Fibroblast of skin of right biceps (primary cell): ENCODE measurements around the gene CERS3.
"Not testable (repeated sequence)": the region's sequence is repeated elsewhere in the genome, so short reads cannot be mapped to it uniquely, and the experiment has no call there.

Experiments used
- DNase-seq: peaks from one replicate; pipeline ENCODE4 v3.0.0-alpha.2; 2013

Gene CERS3

DNA sequence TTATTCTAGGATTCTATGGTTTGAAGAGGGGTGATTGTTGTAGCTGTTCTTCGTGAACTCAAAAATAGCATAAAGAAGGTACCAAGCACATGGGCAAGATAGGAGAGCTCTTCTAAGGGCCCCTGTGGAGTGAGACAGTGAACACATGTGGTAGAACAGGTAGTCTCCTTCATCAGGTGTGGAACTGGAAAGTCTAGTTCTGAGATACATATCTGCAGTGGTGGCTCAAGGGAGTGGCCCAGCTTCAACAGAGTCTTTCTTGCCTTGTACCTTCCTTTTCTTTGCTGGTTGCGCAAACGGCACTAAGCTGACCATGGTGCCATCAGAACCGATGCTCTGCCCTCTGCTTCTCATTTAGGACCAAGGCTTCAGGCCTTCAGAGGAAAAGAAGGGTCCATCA, 65.2 kb downstream of the CERS3 start:
- no peak for DNase-seq

DNA sequence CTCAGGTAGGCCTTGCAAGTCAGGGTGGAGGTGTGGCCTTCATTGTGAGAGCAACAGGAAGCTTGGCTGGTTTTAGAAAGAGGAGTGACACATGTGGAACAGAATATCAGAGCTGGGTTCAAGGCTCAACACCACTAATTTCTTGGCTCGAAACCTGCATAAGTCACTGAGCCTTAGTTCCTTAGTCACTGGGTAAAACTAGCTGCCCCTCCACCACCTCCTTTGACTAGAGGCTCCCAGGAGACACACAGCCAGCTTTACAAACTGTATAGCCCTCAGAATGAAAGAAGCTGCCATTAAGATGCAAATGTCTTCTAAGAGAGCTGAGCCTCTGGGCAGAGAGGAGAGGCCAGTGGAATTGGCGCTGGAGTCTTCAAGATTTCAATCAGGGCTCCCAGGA, 67.7 kb downstream of the CERS3 start:
- DNase-seq, result no peak

DNA sequence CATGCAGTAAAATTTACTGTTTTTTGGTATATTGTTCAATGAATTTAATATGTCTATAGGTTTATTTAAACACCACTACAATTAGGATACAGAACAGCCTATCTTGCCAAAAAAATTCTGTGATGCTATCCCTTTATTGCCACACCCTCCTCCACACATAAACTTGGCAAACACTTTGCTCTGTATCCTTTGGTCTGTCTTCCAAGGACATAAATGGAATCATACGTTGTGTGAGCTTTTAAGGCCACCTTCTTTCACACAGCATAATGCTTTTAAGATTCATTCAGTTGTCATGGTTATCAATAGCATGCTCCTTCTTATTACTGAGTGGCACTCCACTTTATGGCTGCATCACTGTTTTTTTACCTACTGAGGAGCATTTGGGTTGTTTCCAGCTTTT, 71.5 kb downstream of the CERS3 start:
- peak; percentile 2 for DNase-seq

DNA sequence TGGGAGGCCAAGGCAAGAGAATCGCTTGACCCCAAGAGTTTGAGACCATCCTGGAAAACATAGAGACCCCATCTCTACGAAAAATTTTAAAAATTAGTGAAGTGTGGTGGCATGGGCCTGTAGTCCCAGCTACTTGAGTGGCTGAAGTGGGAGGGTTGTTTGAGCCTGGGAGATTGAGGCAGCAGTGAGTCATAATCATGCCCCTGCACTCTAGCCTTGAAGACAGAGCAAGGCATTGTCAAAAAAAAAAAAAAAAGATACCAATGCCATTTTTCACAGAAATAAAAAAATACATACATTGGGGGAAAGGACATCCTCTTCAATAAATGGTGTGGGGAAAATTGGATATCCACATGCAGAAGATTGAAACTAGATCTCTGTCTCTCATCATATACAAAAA, 74.6 kb downstream of the CERS3 start:
- DNase-seq, result no peak

DNA sequence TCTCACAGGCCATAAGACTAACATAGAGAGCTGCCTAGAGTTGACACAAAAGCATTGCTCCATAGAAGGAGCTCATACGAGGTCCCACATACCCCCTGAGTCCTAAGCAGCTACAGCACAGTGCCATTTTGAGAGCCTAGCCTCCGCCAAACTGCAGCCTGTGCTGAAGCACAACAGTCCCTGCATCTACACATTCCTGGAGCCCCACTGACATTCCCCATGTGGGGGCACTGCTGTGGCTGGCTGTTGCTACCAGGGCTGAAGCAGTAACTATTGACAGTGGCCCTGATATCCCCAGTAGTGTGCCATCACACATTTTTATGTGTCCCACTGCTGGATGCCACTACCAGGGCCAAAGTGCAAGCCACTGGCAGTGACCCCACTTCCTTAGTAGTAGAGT, 80.3 kb downstream of the CERS3 start:
- no peak for DNase-seq

DNA sequence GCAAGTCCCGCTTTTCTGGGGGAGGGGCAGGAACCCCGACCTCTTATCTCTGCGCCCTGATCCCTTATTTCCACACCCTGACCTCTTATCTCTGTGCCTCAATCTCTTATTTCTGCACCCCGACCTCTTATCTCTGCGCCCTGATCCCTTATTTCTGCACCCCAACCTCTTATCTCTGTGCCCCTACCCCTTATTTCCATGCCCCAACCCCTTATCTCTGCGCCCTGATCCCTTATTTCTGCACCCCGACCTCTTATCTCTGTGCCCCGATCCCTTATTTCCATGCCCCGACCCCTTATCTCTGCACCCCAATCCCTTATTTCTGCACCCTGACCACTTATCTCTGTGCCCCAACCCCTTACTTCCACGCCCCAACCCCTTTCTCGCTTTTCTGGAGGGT, 87.7 kb downstream of the CERS3 start:
- not testable (repeated sequence) for DNase-seq

DNA sequence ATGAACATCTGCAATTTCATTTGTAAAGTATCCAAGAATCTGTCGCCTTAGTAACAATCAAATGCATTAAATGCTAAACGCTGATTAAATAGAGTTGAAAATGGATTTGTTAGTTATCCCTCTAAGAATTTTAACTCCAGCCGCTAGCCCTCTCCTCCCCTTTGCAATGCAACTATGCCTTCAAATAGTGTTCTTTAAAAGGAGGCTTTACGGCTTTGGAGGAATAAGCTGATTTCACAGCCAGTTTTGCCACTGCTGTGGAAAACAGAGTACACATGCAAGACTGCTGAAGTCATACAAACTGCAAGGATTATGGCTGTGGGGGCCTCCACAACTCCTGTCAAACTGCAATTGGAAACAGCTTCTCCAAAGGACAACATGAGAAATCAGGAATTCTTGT, 89.2 kb downstream of the CERS3 start:
- no peak for DNase-seq

DNA sequence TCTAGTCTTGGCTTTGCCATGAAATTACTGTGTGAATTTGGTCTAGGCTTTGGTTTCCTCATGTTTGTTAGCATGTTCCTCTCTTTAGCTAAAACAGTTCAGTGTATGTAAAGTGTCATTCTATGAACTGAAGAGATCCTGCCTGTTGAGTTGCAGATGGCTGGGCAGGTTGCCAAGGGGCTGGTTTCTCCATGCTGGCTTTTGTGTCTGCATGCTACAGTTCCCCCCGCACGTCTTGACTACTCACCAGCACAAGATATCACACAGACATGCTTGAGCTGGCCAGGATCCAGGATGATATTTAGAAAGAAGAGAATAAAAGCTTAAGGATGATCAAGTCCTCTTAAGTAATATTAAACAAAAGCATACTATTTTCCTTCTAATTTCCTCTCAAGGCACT, 90.2 kb downstream of the CERS3 start:
- DNase-seq, result peak; percentile 62

DNA sequence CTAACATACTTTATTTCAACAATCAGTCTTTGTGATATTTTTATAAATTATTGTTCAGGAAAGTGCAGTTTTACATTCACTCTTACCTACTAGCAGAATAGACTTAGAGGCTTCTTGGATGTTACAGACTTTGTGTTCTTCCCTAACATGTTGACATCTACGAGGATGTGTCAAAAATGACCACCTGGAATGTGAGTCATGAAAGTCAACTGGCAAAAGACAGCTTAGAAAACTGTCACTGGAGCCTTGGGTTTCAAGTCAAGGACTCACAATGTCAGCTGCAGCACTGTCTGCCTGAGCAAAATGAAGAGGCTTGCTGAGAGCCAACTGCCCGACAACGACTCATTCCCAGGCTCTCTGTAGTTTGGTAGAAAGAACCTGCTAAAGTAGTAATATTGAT, 91.5 kb downstream of the CERS3 start:
- DNase-seq, result no peak

DNA sequence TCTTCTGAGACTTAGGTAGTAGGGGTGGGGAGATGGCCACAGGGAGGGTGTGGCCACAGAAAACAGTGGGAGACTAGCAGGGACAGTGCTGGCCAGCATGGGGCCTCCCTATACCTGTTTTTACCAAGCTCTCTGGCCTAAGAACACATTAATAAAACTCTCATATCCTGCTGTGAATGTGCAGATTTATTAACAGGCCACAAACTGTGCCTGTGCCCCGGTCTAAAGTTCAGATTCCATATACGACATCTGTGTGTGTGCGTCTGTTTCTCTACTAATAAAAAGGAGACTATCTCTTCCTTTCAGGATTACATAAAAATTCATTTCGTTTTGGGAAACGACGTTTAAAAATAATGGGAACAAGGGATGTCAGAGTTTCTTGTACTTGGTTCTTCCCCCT, 94.2 kb downstream of the CERS3 start:
- no peak for DNase-seq

DNA sequence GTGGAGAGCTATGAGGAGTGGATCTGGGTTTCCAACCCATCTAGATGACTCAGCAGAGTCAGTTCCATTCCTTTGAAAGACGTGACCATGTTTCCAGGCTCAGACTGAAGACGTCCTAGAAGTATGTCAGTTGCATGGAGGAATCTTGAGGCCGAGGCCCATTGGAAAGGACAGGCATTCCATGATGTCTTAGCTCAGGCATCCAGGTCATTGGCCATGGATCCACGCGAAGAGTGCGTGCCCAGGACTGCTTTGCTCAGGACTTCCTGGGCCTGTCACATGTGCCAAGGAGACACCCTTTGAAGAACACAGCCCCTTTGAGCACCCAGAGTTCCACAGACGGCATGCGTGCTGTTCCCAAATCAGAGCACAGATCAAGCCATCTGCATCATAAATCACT, 94.7 kb downstream of the CERS3 start:
- DNase-seq, result no peak

DNA sequence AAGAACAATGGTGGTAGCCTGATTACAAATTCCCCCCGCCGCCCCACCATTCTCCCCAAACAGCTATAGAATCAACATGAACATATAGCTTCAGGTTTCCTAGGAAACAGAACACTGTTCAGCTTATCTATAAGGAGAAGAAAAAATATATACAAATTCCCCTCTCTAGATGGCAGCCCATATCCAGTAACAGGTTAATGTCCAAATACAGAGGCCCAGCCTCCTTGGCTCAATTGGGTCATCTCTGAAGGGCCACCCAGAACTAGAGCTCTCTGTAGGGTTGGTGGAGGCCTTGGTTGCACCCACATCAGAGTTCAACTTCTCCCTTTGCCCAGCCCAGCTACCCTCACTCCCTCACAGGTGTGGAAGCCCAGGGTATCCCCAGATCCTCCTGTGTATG, 95.4 kb downstream of the CERS3 start:
- DNase-seq, result no peak

DNA sequence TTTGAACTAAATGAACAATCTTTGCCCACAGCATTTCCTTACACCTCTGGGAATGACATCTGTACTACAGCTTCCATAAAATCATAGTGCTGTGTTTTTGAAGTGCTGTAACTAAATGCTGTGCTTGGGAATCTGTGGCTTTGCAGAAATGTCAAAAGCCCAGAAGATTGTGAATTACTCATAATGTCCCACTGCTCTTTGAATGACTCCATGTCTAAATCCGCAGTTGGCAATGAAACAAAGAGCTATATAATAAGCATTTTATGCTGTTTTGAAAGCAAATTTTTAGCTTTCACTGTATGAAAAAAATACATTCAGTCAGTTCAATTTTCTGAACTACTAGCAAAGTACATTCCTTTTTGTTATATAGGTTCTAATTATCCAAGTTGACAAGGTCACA, 98.3 kb downstream of the CERS3 start:
- DNase-seq, result peak; percentile 10

DNA sequence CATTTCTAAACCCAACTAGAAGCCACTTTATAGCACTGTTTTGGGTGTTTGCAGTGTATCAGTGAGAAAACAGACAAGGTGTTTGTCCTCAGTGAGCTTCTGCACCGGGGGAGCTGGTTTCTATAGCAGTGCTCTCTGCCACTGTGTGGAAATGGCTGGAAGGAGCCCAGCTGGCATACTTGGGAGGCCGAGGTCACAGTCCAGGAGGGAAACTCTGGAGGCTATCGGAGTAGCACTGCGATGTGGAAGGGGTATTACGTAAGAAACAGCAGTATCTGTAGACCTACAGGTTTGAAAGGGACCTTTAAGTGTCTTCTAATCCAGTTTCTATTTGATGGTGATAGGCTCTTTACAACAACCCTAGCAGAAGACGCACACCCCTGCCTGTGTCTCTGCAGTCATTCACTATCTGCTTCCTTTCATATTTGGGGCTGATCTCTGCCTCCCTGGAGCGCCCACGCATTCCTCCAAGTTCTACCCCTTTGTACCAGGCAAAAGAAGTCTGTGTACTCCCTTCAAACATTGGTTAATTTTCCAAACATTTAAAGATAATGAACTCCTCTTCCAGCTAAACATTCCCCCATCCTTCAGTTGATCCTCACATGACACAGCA, 99.5 kb downstream of the CERS3 start:
- no peak for DNase-seq

DNA sequence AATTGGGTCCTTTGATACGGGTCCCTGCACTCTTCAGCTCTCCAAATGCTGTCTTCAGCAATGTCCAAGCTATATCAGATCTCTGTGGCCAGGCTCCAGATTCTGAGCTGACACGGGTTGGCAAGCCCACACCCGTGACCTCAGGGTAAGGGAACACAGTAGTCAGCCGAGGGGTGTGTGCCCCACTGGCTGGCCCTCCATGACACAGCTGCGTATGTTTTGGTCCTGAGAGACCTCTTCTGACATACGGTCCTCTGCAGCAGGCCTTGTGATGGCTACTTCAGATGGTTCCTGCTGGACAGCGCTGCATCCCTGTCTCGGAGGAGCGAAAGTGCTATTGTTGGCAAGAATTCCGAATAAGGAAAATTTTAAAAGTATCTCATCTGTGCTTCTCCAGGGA, 101.8 kb downstream of the CERS3 start:
- DNase-seq, result no peak

DNA sequence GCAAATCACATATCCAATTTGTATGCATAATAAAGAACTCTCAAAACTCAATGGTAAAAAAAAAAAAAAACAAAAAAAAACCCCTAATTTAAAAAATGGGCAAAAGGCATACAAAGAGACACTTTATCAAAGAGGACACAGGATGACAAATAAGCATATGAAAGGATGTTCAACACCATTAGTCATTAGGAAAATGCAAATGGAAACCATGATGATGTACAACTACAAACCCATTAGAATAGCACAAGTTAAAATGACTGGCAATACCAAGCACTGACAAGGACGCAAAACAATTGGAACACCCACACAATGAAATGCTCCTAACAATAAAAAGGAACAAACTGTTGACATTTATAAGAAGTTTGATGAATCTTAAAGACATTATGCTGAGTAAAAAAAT, 123.6 kb downstream of the CERS3 start:
- DNase-seq, result no peak

DNA sequence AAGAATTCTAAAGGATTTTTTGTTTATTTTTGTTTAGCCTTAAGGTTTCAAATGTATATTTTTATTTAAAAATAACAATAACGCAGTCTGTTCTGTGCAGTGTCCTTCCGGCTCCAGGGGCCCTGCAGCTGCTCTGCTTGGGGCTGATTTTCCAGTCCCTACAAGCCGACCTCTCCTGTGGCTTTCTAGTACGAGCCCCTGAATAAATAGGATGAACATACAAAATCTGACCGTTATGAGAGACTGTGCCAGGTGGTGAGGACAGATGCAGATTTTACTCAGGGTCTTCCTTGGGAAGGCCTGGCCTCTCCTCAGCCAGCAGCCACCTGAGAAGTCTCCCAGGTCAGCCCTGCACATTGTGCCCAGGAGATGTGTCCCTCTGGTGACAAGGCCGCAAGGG, 127.8 kb downstream of the CERS3 start:
- DNase-seq, result no peak

DNA sequence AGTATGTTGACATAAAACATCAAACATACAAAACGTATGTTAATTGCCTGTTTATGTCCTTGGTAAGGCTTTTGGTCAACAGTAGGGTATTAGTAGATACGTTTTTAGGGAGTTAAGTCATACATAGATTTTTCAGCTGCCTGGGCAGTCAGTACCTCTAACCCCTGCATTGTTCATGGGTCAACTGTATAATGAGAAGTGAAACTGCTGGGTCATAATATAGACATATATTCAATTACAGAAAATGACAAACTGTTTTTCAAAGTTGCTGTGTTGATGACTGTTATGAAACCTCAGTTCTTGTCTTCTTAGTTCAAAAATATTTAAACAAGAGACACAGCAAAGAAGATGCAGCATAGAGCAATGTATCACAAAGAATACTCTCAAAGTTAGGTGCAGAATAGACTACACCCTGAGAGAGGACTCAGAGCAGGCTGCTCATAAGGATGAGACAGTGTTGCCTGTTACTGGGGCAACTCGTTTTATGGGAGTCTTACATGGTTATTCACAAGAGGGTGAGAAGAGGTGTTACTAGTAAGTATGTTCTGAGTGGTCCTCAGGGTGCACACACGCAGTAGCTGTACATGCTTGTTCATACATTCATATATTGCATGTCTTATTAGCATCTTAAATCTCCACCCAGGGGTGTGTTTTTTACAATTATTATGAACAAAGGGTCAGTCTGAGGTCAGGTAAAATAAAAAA, 133.9 kb downstream of the CERS3 start:
- DNase-seq, result no peak

DNA sequence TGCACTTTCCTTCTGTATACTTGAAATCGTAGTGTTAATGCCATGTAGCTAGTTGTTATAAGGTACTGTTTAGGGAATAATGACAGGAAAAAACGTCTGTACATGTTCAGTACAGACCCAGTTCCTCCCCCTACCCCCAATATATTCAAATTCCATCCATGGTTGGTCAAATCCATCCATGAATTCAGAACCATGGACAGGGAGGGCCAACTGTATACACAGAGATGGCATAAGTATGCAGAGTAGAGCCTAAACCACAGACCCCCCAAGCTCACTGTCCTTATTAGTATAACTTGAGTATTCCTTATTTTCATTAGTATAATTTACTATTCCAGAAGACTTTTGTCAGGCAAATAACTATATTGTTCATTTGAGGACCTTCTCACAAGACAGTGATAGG, 135.7 kb downstream of the CERS3 start:
- DNase-seq, result no peak

DNA sequence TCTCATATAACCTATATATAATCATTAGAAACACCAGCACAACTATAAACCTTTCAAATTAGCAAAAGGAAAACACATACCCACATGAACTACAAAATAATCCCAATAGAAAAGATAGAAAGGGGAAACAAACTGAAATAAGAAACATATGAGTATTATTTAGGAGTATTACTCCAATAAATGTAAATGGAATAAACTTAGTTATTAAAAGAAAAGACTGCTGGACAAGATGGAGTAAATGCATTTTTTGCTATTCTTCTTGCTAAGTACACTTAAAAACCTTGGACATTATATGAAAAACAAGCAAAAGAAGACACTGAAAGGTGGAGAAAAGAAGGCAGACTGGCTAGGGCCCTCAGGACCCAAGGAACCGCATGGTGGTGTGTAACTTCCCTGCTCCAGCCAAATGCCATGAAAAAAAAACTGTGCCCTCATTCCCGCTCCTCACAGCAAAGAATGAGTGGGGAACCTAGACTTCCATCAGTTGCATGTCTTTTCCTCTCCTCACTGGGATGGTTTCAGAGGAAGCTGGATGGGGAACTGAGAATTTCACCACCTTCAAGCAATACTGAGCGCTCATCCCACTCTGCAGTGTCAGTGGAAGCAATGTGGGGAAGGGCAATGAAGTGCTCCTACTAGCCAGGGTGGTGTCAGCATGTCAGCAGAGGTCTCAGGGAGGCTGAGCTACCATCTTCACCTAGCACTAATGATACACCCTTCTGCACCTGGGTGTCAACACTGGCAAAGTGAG, 143.3 kb downstream of the CERS3 start:
- no peak for DNase-seq

DNA sequence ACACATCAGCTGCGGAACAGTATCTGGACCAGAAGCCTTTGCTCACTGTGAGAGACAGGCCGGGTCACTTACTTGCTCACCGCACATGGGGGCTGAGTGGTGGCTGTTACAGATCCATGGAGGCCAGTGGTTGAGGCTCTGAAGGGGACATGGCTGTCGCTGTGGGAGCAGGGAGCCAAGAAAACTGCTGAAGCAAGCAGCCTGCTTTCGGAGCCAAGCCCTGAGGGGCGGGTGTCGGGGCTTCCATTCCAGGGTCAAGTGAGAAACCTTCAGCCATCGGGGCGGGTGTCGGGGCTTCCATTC, 144.7 kb downstream of the CERS3 start:
- DNase-seq, result no peak

DNA sequence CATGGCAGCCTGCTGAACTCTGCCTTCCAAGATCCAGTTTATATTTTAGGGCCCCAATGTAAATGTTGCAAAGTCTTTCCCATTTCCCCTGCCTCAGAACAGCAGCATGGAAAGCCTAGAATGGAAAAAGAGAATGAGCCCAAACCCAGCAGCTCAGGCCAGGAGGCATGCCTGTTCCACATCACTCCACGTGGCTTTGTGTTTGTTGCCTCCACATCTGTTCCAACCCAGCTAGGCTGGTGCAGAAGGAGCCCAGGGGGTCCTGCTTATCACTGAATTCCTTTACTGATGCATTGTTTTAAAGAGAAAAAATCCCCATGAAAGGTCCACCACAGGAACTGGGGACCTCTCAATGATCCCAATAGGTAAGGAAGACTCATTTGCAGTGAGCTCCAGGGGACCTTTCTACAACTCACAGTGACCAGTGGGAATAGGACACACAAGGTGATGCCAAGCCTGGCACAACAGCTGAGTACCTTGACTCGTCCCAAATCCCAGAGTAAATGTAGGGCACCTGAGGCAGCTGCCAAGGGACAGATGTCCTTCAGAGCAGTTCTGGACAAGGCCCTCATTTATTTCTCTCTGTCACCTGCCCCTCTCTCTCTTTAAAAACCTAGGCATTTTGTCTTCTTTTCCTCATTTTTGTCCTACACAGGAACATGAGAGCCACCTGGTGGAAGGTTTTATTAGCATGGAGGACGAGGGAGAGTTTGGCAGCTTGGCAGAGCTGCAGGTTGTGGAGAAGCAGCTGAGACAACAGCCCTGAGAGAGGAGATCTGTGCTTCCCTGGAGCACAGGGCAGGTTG, 145.2 kb downstream of the CERS3 start:
- DNase-seq, result no peak

DNA sequence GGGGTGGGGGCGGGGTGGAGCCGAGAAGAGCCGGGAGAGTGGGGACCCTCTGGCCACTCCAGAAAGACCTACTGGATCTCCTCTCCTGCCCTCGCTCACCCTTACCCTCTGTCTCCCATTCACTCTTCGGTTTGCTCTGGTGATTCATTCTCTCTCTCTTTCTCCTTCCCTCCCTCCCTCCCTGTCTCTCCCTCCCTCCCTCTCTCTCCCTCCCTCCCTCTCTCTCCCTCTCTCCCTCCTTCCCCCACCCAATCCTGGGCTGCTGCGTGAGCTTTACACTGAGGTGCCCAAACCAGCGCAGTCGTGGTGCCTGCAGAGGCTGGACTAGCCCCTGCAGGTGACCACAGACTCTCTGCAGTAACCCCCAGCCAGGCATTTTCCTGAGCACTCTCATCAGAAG, 154.8 kb downstream of the CERS3 start:
- DNase-seq, result no peak
